ACHN (cell line): ENCODE data around the gene L3MBTL1.
A peak's percentile ranks its signal among the peaks of the same experiment; 100 is the strongest.

Experiments used
- DNase-seq: peaks from one replicate; pipeline ENCODE4 v3.0.0-alpha.2; 2015
- in situ Hi-C: cut with HindIII; loops from 2 replicates; pipeline ENCODE4 v1.10.0; 2017; ENCODE audit warnings: low sequenced_read_pairs, low pct_ligation_motif_present, low pct_unique_long_range_greater_than_20kb

The L3MBTL1 gene

DNA sequence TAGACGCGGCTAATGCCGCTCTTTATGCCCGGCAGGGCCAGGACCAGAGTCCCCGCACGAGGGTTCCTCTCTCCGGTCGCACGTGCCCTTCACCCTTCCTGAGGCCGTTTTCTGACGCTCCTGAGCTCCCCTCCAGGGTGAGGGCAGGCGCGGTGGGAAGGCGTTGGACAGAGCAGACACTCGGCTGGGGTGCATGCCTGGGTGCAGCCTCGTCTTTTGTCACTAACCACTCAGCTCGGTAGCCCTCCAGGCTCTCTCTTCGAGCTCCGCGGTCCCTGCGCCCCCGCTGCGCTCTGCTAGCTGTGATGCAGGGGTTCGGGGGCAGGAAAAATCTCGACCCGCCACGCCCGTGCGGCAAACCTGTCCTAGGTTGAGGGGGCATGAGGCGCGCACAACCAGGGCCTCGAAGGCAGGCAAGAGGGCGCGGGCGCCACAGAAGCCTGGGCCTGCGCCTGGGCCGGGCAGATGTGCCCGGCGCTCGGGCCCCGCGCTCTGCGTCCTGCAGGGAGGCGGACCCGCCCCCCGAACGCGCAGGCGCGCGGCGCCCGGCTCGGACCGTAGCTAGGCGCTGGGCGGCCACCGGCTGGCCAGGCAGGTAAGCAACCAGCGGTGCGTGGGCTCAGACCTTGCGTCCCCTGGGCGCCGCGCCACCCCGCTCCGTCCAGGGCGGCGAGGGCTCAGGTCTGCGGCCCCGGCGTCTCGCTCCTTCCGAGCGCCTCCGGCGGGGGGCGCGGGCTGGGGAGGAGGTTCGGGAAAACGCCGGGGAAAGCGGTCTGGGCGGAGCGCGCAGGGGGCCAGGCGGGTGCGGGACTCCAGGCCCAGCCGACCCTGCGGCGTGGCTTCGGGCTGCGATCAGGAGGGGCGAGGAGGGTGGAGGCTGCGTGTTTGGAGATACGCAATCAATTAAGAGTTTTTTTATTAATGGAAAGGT, at the start of gene L3MBTL1:
L3MBTL1 (plus strand) TSS at position 548 of the 931 bp plus-strand sequence. CDS start 5,807 bp downstream, outside the sequence.
- peak; percentile 34 for DNase-seq
- in situ Hi-C loops = no loop called here

DNA sequence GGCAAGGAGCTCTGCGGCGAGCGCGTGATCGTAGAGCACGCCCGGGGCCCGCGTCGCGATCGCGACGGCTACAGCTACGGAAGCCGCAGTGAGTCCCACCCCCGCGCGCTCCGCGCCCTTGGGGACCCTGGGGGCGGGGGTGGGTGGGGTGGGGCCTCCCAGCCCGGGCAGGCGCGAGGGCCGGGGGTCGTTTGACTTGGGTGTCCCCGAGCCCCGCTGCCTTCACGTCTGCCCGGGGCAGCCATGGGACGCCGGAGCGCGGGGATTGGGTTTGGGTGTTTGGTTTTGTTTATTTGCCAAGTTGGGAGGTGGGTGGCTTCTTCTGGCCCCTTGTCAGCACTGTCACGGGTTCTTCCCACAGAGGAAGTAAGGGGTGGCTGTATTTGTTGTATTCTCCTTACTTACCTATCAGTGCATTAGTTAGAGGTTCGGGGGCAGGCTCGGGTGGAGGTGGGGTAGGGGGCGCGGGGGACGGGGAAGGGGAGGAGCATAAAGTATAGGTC, 49.0 kb upstream of the L3MBTL1 start:
- in situ Hi-C loops = no loop called here
- peak; percentile 22 for DNase-seq

DNA sequence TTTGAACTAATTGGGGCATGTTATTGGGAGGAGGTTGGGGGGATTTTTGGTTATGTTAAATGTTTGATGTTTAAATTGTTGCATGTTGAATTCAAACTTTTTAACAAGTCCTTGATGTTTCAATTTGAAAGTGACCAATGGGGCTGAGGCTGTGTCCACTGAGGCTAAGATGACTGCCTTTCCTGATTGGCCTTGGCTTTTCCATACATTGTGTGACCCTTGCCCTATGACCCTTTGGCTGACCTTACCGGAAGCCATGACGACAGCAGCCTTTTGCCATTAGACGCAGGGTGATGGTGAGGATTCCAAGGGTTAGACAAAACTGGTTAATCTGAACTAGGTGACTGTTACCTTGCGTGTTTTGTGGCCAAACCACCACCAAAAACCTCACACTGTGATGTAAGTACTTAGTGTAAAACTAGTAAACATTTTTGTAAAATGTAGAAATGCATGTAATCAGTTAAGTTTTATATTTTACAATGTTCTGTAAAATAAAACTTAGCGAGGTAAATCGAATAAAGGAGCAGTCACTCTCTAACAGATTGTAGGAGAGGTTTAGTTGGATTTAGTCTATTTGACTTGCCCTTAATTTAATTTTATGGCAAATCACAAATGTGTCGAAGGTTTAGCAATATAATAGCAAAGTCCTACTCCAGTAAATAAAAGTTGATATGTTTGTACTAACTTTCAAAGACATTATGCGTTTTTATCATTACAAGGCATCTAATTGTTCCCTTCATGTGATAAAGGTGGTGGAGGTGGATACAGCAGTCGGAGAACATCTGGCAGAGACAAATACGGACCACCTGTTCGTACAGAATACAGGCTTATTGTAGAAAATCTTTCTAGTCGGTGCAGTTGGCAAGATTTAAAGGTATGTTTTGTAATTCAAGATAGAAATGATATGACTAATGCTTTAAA, 48.2 kb upstream of the L3MBTL1 start:
- in situ Hi-C loops = no loop called here
- no peak for DNase-seq

DNA sequence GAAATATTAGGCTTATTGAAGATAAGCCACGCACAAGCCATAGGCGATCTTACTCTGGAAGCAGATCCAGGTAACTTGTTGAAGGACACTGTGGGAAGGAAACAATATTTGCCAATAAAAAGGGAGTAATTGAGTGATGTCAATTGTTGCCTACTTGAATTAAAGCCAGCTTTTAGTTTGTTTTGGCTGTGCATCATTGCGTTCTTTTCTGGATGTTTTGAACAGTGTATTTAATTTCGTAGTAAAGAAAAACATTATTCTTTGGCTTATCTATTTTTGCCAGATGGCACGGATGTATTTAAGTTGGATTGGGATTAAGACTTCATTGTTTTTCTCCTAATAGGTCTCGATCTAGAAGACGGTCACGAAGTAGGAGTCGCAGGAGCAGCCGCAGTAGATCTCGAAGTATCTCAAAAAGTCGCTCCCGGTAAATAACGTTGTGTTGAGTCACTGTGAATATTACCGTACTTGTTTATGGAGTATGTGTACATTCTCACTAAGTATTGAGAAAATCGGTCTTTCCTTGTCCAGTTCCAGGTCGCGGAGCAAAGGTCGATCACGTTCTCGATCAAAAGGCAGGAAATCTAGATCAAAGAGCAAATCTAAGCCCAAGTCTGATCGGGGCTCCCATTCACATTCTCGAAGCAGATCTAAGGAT, 47.2 kb upstream of the L3MBTL1 start:
- in situ Hi-C loops = no loop called here

DNA sequence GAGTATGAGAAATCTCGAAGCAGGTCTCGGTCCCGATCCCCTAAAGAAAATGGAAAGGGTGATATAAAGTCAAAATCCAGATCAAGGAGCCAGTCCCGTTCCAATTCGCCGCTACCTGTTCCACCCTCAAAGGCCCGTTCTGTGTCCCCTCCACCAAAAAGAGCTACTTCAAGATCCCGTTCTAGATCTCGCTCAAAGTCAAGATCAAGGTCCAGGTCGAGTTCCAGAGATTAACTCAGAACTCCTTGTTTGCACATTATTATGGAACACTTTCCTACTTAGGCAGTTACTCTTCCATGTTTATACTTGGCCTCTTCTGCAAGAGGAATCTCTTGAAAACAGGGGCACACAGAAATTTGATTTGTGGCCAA, 46.7 kb upstream of the L3MBTL1 start:
- DNase-seq = no peak
- in situ Hi-C loops = no loop called here

More for the DNA sequence above, 47.2 kb upstream of the L3MBTL1 start:
- DNase-seq = no peak

DNA sequence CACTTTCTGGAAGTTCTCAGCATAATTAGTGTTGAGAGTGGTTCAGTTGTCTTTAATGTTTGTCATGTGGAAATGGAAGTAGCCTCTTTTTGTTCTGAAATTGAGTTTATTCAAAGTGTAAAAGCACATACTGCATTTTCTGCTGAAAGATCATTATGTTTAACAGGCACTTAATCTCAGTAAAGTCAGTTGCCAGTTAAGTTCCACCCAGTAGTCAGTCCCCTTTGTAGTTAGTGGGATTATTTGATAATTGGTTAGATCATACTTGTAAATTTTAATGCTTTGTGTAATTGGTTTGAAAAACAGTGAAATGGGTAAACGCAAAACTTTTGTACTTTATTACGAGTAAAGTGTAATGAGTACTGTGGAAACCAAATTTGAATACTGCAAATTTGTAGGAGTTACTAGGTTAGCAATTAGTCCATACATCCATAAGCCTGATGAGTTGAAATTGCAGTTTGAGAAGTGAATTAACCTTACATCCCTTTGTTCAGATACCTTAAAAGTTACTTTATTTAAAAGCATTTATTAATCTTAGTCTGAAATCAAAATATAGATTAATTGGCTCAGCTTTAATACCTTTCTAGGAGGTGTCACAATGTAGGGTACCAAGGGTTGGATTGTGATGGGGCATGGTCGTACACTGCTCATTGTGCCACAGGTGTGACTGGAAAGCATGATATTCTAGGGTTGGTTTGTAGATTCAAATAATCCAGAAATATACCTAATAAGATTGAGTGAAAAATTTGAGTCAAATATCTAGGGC, 45.4 kb upstream of the L3MBTL1 start:
- in situ Hi-C loops = no loop called here
- DNase-seq = no peak

DNA sequence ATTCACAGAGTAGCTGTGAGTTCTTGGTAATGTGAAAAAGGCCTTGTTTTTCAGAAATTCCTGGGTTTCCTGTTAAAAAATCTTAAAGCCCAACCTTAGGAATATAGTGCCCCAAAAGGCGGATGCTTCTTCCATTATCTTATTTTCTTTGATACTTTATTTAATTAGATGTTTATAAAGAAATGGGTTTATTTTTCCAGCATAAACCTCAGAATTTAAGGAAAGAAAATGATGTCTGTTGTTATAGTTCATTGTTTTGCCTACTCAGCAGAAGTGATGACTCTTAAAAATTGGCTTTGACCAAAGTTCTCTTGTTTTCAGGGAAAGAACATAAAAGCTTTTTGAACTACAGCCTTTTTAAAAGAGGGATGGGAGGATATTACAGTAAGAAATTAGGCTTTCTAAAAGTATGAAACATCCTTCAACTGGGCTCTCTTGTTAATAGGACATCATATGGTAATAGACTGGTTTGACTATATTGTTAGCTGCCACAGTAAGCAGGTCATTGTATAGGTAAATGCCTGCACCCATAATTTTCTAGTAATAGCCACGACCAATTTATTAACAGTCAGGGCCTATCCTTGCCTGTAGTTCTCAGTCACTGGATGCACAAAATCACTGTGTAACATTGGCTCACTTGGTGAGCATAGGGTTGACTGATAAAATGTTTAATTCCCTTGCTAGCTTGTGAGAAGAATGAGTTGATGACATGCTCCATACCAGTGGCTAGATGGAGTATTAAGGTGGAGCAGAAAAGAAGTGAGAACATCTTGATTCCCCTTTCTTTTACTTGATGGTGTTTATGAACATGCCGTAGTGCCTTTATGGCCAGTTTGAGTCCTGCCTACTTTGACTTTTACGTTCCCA, 44.6 kb upstream of the L3MBTL1 start:
- DNase-seq = no peak
- in situ Hi-C loops = no loop called here

DNA sequence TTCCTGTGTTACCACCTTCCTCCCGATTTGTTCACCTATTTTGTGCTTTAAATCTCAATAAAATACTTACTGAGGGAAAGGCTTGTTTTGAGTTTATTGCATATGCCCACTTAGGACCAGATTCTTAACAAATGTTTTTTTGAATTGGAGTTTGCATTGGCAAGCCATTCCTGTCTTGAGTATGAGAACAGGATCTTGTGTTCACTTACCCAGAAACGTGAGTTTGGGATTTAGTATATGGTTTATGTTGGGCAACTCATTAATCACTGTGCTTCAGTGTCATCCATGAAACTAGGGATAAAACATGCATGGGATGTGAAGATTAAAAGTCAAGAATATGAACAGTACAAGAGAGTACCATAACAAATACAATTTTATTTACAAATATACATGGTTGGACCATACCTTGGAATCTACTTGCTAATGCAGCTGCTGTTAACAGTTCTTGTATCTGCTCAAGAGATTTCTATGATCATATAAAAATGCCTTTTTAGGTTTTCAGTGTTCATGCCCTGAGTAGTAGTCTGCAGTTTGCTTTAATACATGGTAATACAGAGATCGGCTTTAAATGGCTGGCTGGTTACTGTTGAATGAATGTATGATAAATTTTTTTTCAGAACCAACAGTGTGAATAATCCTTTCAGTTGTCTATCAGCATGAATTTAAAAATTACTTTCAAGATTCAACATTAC, 43.8 kb upstream of the L3MBTL1 start:
- in situ Hi-C loops = no loop called here

DNA sequence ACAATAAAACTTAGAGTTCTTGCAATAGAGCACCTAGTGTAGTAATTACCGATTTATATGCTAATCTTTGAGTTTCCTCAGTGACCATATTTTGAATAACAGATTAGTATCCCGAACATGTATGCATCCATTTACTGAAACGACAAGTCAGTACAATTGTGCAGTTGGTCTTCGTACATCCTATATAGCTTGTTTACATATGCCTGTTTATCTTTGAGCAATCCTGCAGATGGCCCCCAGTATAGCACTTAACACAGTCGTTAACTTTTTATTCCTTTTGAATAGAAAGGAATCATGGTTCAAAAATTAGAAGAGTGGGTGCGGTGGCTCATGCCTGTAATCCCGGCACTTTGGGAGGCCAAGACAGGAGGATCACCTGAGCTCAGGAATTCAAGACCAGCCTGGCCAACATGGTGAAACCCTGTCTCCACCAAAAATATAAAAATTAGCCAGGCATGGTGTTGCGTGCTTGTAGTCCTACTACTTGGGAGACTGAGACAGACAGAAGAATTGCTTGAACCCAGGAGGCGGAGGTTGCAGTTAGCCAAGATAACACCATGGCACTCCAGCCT, 43.2 kb upstream of the L3MBTL1 start:
- in situ Hi-C loops = no loop called here
- DNase-seq = no peak

More for the DNA sequence above, 43.8 kb upstream of the L3MBTL1 start:
- no peak for DNase-seq

DNA sequence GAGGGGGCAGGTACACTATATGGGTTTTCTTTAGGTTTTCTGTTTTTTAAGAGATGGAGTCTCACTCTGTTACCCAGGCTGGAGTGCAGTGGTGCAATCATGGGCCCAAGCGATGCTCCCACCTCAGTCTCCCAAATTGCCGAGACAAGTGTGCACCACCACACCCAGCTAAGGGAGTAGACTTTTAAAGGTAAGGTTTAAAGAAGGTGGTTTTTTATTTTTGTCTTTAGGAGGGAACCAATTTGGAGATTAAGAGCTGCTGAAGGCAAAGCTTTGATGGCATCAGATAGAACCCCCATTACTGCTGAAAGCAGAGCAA, 41.9 kb upstream of the L3MBTL1 start:
- in situ Hi-C loops = no loop called here
- DNase-seq = no peak

DNA sequence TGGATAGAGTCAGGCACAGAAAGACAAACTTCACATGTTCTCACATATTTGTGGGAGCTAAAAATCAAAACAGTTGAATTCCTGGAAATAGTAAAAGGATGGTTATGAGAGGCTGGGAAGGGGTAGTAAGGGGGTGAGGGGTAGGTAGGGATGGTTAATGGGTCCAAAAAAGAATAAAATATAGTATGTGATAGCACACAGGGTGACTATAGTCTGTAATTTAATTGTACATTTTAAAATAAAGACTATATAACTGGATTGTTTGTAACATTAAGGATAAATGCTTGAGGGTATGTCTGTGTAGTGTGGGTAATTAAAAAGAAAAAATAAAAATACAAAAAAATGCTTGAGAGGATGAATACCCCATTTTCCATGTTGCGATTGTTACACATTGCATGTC, 39.9 kb upstream of the L3MBTL1 start:
- DNase-seq = no peak
- in situ Hi-C loops = no loop called here

DNA sequence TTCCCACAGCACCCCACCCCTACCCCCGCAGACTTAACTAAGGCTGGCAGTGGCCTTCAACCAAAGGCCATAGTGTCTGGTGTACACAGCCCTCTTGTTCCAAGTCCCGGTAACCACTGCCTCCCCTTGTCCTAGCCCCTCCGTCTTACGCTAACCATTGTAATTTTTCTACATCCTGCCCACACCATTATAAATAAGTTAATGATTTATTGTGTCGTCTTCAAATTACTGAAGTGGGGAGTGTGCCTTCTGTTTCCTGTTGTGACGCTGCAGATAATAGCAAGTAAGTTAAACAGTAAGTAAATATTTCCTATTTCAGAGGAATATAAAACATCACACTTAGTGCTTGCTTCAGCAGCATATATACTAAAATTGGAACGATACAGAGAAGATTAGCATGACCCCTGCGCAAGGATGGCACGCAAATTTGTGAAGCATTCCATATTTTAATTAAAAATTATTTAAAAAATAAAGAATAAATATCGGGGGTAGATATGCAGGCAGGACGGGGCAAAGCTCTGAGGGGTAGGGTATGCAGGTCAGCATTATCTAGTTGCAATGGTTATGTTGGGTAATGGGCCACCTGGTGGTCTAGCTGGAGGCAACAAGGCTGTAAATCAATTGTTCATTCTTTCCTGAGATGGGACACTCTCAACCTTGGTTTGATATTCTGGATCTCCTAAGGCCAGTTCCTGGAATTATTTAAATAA, 34.7 kb upstream of the L3MBTL1 start:
- DNase-seq = no peak
- in situ Hi-C loops = no loop called here

DNA sequence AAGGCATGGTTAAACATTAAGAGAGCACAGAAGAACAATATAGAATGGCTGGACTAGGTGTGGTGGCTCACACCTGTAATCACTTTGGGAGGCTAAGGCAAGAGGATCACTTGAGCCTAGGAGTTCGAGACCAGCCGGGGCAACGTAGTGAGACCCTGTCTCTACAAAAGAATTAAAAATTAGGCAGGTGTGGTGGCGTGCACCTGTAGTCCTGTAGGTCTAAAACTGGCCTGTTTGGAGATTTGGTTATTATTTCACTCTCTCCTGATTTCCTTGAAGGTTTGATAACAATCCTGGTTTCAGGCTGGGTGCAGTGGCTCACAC, 34.2 kb upstream of the L3MBTL1 start:
- in situ Hi-C loops = no loop called here
- no peak for DNase-seq

DNA sequence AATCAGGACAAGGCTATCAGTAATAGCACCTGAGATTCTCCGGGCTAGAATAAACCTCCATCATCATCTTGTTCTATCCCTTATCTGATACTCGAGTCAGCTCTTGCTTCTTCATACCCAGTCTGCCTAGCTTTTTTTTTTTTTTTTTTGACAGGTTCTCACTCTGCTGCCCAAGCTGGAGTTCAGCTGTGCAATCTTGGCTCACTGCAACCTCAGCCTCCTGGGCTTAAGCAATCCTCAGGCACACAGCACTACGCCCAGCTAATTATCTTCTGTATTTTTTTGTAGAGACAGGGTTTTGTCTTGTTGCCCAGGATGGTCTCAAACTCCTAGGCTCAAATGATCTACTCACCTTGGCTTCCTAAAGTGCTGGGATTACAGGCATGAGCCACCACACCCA, 30.3 kb upstream of the L3MBTL1 start:
- DNase-seq = no peak
- in situ Hi-C loops = no loop called here

DNA sequence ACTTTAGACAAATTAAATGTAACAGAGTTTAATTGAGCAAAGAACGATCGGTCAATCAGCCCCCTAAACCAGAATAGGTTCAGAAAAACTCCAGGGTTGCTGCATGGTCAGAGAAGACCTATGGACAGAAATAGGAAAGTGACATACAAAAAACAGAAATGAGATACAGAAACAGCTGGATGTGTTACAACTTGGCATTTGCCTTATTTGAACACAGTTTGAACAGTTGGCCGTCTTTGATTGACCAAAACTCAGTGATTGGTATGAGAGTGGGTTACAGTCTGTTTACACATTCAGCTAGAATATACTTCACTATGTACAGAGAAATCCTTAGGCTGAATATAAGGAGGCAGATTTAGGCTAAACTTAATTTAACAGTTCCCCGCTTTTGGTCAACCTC, 29.9 kb upstream of the L3MBTL1 start:
- no peak for DNase-seq
- in situ Hi-C loops = no loop called here

DNA sequence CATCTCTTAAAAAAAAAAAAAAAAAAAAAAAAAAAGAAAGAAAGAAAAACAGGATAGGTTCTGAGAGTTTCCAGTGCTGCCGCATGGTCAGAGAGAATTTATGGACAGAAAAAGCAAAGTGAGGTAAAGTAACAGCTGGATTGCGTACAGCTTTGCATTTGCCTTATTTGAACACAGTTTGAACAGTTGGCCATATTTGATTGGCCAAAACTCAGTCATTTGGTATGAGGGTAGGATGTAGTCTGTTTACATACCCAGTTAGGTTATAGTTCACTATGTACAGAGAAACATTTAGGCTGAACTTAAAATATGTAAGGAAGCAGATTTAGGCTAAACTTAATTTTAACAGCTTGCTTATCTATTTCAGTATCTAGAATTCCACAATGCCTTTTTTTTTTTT, 17.5 kb upstream of the L3MBTL1 start:
- DNase-seq = no peak
- in situ Hi-C loops = no loop called here
